GM23248 (cell line): ENCODE data around the gene FBXL4. TPM values are rescaled to one million over a fixed set of nuclear protein-coding genes. Genes with fewer than 3 reads are reported as not detected.

Experiments
- DNase-seq: peaks from one replicate; pipeline ENCODE4 v3.0.0-alpha.2; 2015
- H2AFZ ChIP-seq: fragments of 200-600 bp; sonication (generic); 2 replicates; pipeline ENCODE4 v1.6.1; 2016; ENCODE audit warnings: antibody characterized with exemption
- H3F3A ChIP-seq: fragments of 200-600 bp; sonication (generic); 2 replicates; pipeline ENCODE4 v1.6.1; 2016; ENCODE audit warnings: mild to moderate bottlenecking, antibody characterized with exemption, mixed run types; ENCODE audit not compliant: insufficient read depth
- H3K27ac ChIP-seq: fragments of 200-600 bp; sonication (generic); 2 replicates; pipeline ENCODE4 v1.5.1; 2016; ENCODE audit warnings: mild to moderate bottlenecking
- H3K27me3 ChIP-seq: fragments of 200-600 bp; sonication (generic); replicated peaks from 2 replicates; pipeline ENCODE4 v1.6.1; 2016; ENCODE audit warnings: mild to moderate bottlenecking; ENCODE audit not compliant: insufficient read depth
- H3K36me3 ChIP-seq: fragments of 200-600 bp; sonication (generic); 2 replicates; pipeline ENCODE4 v1.6.1; 2016; ENCODE audit warnings: low read depth, mild to moderate bottlenecking
- H3K4me1 ChIP-seq: fragments of 200-600 bp; sonication (generic); 2 replicates; pipeline ENCODE4 v1.6.1; 2016; ENCODE audit warnings: mild to moderate bottlenecking; ENCODE audit not compliant: insufficient read depth
- H3K4me2 ChIP-seq: fragments of 200-600 bp; sonication (generic); one replicate; pipeline ENCODE4 v1.6.1; 2016; ENCODE audit warnings: mild to moderate bottlenecking; ENCODE audit not compliant: unreplicated experiment
- H3K4me3 ChIP-seq: fragments of 200-600 bp; sonication (generic); 2 replicates; pipeline ENCODE4 v1.5.1; 2016; ENCODE audit warnings: mild to moderate bottlenecking
- H3K79me2 ChIP-seq: fragments of 200-600 bp; sonication (generic); 2 replicates; pipeline ENCODE4 v1.6.1; 2016; ENCODE audit warnings: mild to moderate bottlenecking; ENCODE audit not compliant: insufficient read depth
- H3K9ac ChIP-seq: fragments of 200-600 bp; sonication (generic); 2 replicates; pipeline ENCODE4 v1.6.1; 2016; ENCODE audit warnings: mild to moderate bottlenecking
- H3K9me2 ChIP-seq: fragments of 200-600 bp; sonication (generic); 2 replicates; pipeline ENCODE4 v1.6.1; 2016; ENCODE audit warnings: mixed run types, mild to moderate bottlenecking, moderate library complexity; ENCODE audit not compliant: insufficient read depth
- H3K9me3 ChIP-seq: fragments of 200-600 bp; sonication (generic); one replicate; pipeline ENCODE4 v1.6.1; 2017; ENCODE audit warnings: low read depth
- H4K20me1 ChIP-seq: fragments of 200-600 bp; sonication (generic); 2 replicates; pipeline ENCODE4 v1.6.0; 2016; ENCODE audit not compliant: insufficient read depth
- EZH2 ChIP-seq: fragments of 200-600 bp; sonication (generic); IDR thresholded peaks from 2 replicates; pipeline ENCODE4 v1.6.1; 2018; ENCODE audit warnings: antibody characterized with exemption, mild to moderate bottlenecking; ENCODE audit not compliant: insufficient read depth, poor library complexity, severe bottlenecking
- EZH2phosphoT487 ChIP-seq: fragments of 200-600 bp; sonication (generic); IDR thresholded peaks from 2 replicates; pipeline ENCODE4 v1.6.1; 2018; ENCODE audit warnings: antibody characterized with exemption, moderate library complexity, mild to moderate bottlenecking, low read depth; ENCODE audit not compliant: insufficient read depth
- WGBS, 2 experiments: methylation state at CpG; one replicate each; pipeline ENCODE4 v1.1.6; 2015 to 2017; ENCODE audit warnings: low lambda C conversion rate in 2 of 2, low coverage in 1 of 2; ENCODE audit errors: missing lambda C conversion rate in 2 of 2; 5-methylcytosine and 5-hydroxymethylcytosine counted together
- in situ Hi-C: fragments of 300-500 bp; cut with MboI; formaldehyde crosslinking; loops from 2 replicates; pipeline ENCODE4 v1.15.0; 2020
- polyA plus RNA-seq: library from polyadenylated mRNA; unstranded; fragments of >200 nt; fragmentation: Nextera tagmentation; extraction: Ambion mirVana; gene quantifications from 2 replicates; pipeline ENCODE4 v1.2.1, GENCODE V29; 2016
- total RNA-seq: library from RNA; depleted of rRNA; stranded (reverse); fragments of >200 nt; shearing (Covaris generic); gene quantifications from 2 replicates; pipeline ENCODE4 v1.2.3, GENCODE V29; 2014

The FBXL4 gene
- total and polyA plus RNA-seq, 2 experiments from 2014 or later = 11.3 to 15.1 TPM

GRCh38 chr6:98836025-98836961 is 111.5 kb downstream of the FBXL4 start:
- no peak for DNase-seq
- 0 out of 2 replicates have a peak, but pooled peaks cover 3% of the 10 kb centered on the region for H3F3A ChIP-seq
- peaks cover 64% of the 10 kb centered on the region for H3K27me3 ChIP-seq
- no peaks in the 10 kb centered on the region for H4K20me1 ChIP-seq
- 0 out of 2 replicates have a peak, but pooled peaks have one; percentile 37 for TF ChIP-seq EZH2phosphoT487
- TF ChIP-seq EZH2 = peak; percentile 31
- no peak overlapping the region for H3K4me3 ChIP-seq
- no peak overlapping the region for H2AFZ ChIP-seq
- no peaks in the 10 kb centered on the region for H3K36me3 ChIP-seq
- in situ Hi-C loops = loop anchor here (25.0 kb wide), 1 partner anchor 1349 kb away; no protein-coding TSS in a partner anchor
- 25 to 28% methylated on average over 23 of the region's 23 CpGs for WGBS, 2 experiments
- 0 out of 2 replicates have a peak, but pooled peaks cover 5% of the 10 kb centered on the region for H3K4me1 ChIP-seq
- H3K9me2 ChIP-seq = no peaks in the 10 kb centered on the region
- H3K27ac ChIP-seq = no peak overlapping the region
- H3K4me2 ChIP-seq = no peak overlapping the region
- no peaks in the 10 kb centered on the region for H3K9me3 ChIP-seq
- no peak overlapping the region for H3K9ac ChIP-seq
- H3K79me2 ChIP-seq = no peaks in the 10 kb centered on the region

- 0 out of 2 replicates have a peak, but pooled peaks have one; percentile 53 for TF ChIP-seq EZH2phosphoT487
- TF ChIP-seq EZH2 = peak; percentile 73
- H3K79me2 ChIP-seq = no peaks in the 10 kb centered on the region
- H4K20me1 ChIP-seq = no peaks in the 10 kb centered on the region
- WGBS, 2 experiments = 2 to 5% methylated on average over 35 to 57 of the region's 76 CpGs
- no peaks in the 10 kb centered on the region for H3K36me3 ChIP-seq
- H3K27me3 ChIP-seq = peaks cover 68% of the 10 kb centered on the region
- H3K4me3 ChIP-seq = peak overlapping the region; percentile 7; the same call in 1 of the 2 replicates
- in situ Hi-C loops = loop anchor here (25.0 kb wide), 1 partner anchor 1348 kb away; no protein-coding TSS in a partner anchor
- no peak overlapping the region for H3K9ac ChIP-seq
- H3K4me1 ChIP-seq = 0 out of 2 replicates have a peak, but pooled peaks cover 5% of the 10 kb centered on the region
- H2AFZ ChIP-seq = peak overlapping the region; percentile 57
- H3F3A ChIP-seq = 0 out of 2 replicates have a peak, but pooled peaks cover 3% of the 10 kb centered on the region
- no peaks in the 10 kb centered on the region for H3K9me3 ChIP-seq
- peak overlapping the region; percentile 11 for H3K4me2 ChIP-seq
- no peaks in the 10 kb centered on the region for H3K9me2 ChIP-seq
- H3K27ac ChIP-seq = no peak overlapping the region
- no peak for DNase-seq
Measured at GRCh38 chr6:98835149-98836024, 112.4 kb downstream of the FBXL4 start.

GRCh38 chr6:98834060-98835031 is 113.4 kb downstream of the FBXL4 start, which contains the start of gene POU3F2:
Gene POU3F2 (plus strand): TSS chr6:98834574. CDS start chr6:98834874, 300 bp downstream.
- H3K27ac ChIP-seq = no peak within 1 kb of the TSS
- in situ Hi-C loops = loop anchor here (25.0 kb wide), 1 partner anchor 1347 kb away; no protein-coding TSS in a partner anchor
- no peaks in the 10 kb centered on the region for H3K9me3 ChIP-seq
- no peaks in the 10 kb centered on the region for H3K36me3 ChIP-seq
- 1% methylated on average over 24 to 74 of the region's 83 CpGs for WGBS, 2 experiments
- no peaks in the 10 kb centered on the region for H3K79me2 ChIP-seq
- peaks cover 69% of the 10 kb centered on the region for H3K27me3 ChIP-seq
- TF ChIP-seq EZH2 = no peak
- TF ChIP-seq EZH2phosphoT487 = no peak
- H3F3A ChIP-seq = 0 out of 2 replicates have a peak, but pooled peaks cover 3% of the 10 kb centered on the region
- H3K4me2 ChIP-seq = peak within 1 kb of the TSS; percentile 71
- H3K9me2 ChIP-seq = no peaks in the 10 kb centered on the region
- H3K9ac ChIP-seq = peak within 1 kb of the TSS; percentile 3
- peak within 1 kb of the TSS; percentile 67 for H3K4me3 ChIP-seq
- 0 out of 2 replicates have a peak, but pooled peaks cover 5% of the 10 kb centered on the region for H3K4me1 ChIP-seq
- peak within 1 kb of the TSS; percentile 75 for H2AFZ ChIP-seq
- peak; percentile 72 for DNase-seq
- H4K20me1 ChIP-seq = no peaks in the 10 kb centered on the region
